Stimulated activated CD8-positive, alpha-beta memory T cell treated with anti-CD3 and anti-CD28 coated beads, Interleukin-2, amount 100 ng/mL, for 48 hours (primary cell): Measurements from ENCODE around the gene PPP1R13B.

ENCODE experiments used
- DNase-seq, 2 donors: peaks; one replicate each; pipeline ENCODE4 v3.0.0-alpha.2; 2020; ENCODE audit warnings: low read depth in 2 of 2

The PPP1R13B gene

GRCh38 chr14:103742499-103743255 lies 104.7 kb downstream of the PPP1R13B start:
- no peak for DNase-seq

GRCh38 chr14:103741876-103742275 lies 105.5 kb downstream of the PPP1R13B start:
- no peak for DNase-seq

- DNase-seq, result no peak
Observed at GRCh38 chr14:103740991-103741689, 106.2 kb downstream of the PPP1R13B start.

GRCh38 chr14:103739793-103740501 lies 107.4 kb downstream of the PPP1R13B start:
- no peak for DNase-seq

DNA sequence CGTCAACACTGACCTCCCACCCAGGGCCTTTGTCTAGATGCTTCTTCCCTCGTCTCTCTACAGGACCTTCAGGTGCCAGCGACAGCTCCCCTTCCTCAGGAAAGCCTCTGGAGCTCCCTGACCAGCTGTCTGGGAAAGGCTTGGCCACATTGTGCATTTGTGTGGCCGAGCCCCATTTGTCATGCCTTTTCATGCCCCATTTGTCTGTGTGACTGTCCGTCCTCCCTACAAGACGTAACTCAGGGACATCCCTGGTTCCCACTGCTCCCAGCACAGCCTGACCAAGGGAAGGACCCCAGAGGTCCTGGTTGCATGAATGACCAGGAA lies 107.9 kb downstream of the PPP1R13B start:
- no peak for DNase-seq

- DNase-seq, result no peak
Observed at GRCh38 chr14:103738701-103739451, 108.5 kb downstream of the PPP1R13B start.

DNA sequence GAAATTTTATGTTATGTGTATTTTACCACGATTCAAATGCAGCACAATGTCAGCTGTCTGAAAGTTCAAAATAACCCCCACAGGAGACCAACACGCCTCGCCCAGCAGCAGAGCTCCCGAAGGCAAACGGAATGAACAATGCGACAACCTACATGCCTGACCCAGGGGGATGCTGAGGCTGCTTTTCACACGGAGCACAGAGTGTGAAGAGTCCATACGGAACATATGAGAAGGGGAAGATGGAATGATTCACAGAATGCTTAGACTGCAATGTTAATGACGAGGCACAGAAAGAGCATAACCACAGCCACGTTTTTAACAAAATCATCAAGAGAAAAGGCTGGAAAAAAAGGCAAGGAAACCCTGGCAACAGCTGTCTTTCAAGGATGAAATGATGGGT lies 109.2 kb downstream of the PPP1R13B start:
- no peak for DNase-seq

GRCh38 chr14:103737432-103738045 lies 109.8 kb downstream of the PPP1R13B start:
- no peak for DNase-seq

DNA sequence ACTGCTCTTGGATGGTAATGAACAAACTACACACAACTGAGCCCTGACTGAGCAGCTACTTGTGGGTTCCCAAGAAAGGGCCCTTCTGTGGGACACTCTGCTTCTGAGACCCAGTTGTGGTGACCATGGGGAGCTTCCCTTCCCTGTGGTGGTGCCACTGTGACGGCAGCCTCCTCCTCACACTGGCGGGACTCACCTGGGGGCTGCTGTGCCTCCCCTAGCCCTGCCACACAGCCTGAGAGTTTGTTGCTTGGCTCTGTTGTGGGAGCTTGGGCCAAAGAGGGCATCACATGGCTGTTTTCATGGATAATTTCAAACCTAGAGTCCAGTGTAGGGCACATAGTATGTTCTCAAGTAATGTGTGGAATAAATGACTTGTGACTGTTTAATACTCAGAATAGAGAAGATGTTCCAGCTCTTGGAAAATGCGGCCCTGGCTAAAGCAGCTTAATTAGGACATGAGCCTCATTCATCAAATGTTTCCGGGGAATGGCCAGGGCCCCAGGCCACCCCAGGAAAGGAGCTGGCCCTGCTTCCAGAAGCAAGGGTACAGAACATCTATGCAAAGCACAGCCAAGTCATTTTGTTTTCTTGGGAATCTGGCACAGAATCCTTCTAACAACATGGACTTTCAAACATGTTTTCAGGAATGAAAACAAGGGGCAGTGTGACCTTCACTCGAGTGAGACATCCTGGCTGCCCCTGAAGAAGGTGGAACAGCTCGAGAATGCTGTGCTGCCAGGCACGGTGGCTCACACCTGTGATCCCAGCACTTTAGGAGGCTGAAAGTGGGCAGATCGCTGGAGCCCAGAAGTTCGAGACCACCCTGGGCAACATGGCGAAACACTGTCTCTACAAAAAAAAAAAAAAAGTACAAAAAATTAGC lies 110.6 kb downstream of the PPP1R13B start:
- DNase-seq, result no peak

GRCh38 chr14:103735815-103736545 lies 111.4 kb downstream of the PPP1R13B start:
- DNase-seq, result no peak

GRCh38 chr14:103735439-103735814 lies 111.9 kb downstream of the PPP1R13B start:
- no peak for DNase-seq

DNA sequence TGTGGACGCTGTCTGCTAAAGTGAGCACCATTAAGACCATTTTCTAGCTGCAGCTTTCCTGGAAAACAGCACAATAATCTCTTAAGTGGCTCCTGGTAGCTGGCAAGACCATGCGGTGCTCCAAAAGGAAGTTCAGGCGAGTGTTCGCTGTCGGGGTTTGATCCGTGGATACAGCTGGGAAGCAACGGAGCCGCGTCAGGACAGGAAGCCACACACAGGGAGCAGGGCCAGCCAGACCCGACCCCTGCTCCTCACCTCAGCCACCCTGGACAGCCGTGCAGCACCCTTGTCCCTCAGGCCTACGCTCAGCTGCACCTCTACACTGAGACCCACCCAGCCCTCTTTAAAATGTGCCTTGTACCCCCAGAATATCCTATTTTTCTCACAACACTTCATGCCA lies 112.4 kb downstream of the PPP1R13B start:
- no peak for DNase-seq

GRCh38 chr14:103734081-103734888 lies 113.1 kb downstream of the PPP1R13B start:
- no peak for DNase-seq

DNA sequence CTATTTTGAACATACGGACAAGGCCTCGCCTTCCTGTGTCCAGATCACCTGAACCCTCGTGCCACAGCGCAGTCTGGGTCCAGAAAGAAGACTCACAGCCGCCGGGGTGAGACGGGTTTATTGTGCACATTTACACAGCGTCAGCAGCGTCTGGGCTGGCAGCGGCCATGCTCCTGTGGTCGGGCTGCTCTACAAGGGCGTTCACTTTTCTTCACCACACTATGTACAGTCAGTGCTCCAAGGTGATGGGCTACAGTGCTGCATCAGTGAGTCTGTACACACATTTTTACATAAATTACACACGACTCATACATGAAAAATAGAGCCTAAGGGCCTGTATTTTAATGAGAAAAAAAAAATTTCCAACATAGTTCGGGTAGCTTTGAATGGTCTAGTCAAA lies 113.7 kb downstream of the PPP1R13B start:
- no peak for DNase-seq

DNA sequence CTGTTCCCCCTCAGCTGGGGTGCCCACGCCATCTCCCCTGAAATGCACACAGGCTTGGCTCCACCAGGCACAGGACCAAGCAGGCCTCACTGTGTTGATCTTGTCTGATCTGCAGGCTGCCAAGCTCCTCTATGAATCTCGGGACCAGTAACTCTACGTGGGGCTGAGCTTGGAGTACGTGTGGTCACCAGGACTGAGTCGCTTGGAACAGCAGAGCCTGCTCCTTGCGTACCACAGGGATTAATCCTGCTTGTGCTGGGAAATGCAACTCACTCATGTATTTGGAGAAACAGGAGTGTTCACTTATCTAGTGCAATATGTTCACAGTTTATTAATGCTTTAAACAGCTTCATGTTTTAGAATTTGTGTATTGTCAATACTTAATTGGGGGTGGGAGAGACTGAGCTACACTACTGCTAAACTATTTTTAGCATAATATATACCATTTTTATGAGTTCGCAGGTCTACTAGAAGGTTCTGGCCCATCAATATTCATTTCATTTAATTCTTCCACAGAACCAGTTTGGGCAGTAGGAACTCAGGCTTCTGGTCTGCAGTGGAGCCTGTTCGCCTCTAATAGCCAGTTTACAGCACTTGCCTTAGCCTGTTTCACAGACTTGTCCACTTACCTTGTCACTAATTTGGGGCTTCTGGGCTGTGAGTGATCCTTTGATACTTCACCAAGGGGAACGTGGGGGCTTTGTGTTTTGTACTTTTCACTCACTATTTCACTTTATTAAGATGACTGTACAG lies 114.3 kb downstream of the PPP1R13B start:
- no peak for DNase-seq

DNA sequence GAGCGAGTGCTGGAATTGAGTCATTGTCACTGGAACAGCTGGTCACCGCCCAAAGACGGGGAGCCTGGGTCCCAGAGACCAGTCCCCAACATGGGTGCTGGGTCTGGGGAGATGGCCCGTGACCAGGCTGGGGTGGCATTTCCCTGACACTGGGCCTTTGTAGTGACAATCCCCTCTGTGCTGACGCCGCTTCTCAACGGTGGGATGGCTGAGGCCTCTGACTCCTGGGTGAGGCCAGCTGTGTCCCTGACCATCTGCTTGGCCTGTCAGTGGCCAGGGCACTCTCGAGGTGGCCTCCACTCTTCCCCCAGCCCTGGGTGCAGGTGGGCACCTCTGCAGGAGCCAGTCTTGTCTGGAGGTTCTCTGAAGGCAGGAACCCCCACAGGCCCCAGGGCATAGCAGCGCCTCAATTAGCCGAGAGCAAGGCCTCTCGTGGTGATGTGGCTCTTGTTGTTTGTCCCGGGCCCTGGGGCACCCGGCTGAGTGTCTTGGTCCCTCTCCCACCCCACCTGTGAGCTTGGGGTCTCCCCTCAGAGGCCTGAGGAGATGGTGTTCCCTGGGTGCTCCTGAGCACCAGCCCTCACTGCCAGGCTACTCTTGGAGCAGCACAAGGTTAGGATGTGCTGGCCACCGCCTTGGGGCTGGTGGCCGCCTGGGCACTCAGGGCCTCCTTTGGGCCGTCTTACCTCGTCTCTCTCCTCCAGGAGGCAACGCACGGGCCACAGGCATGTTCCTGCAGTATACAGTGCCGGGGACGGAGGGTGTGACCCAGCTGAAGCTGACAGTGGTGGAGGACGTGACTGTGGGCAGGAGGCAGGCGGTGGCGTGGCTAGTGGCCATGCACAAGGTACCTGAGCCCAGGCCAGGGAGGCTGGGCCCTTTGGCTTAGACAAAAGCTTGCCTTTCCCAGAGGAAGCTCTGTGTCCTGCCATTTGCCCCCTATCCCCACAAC lies 115.2 kb downstream of the PPP1R13B start:
- DNase-seq, result no peak

- no peak for DNase-seq
Observed at GRCh38 chr14:103731481-103731880, 115.9 kb downstream of the PPP1R13B start.
